Gastroesophageal sphincter (tissue), 4 donors: ENCODE data around the gene MYL12B. TPM values are rescaled to one million over a fixed set of nuclear protein-coding genes. Genes with fewer than 3 reads are reported as not detected.

ENCODE experiments used
- ATAC-seq: fragments of 150-250 bp; one replicate; pipeline ENCODE4 v1.9.1; 2016; ENCODE audit warnings: mild to moderate bottlenecking, moderate library complexity
- H3K27ac ChIP-seq, 4 donors: fragments of 200-600 bp; sonication (generic) in 3 of 4; 1 replicate in 3 of 4; 2 replicates in 1 of 4; pipeline ENCODE4 v1.5.1; 2016 to 2019
- H3K27me3 ChIP-seq: fragments of 200-600 bp; sonication (generic); one replicate; pipeline ENCODE4 v1.5.1; 2019
- H3K36me3 ChIP-seq, 2 donors: fragments of 200-600 bp; sonication (generic); one replicate each; pipeline ENCODE4 v1.5.1; 2019; ENCODE audit warnings: control low read depth in 1 of 2
- H3K4me1 ChIP-seq, 3 donors: fragments of 200-600 bp; sonication (generic); 1 replicate in 2 of 3; 2 replicates in 1 of 3; pipeline ENCODE4 v1.5.1; 2016 to 2019; ENCODE audit warnings: control low read depth in 2 of 3
- H3K4me3 ChIP-seq, 2 donors: fragments of 200-600 bp; sonication (generic); one replicate each; pipeline ENCODE4 v1.5.1; 2019; ENCODE audit warnings: mild to moderate bottlenecking in 1 of 2, moderate library complexity in 1 of 2
- H3K9me3 ChIP-seq, 3 donors: fragments of 200-600 bp; sonication (generic); one replicate each; pipeline ENCODE4 v1.5.1; 2017 to 2019; ENCODE audit warnings: control low read depth in 2 of 3
- CTCF ChIP-seq, 4 experiments: fragments of 200-600 bp in 2 of 4; fragments of 450-650 bp in 2 of 4; sonication (generic) in 1 of 4; IDR thresholded peaks; one replicate each; pipeline ENCODE4 v1.5.1; 2017 to 2019; ENCODE audit warnings: antibody characterized with exemption in 4 of 4, mild to moderate bottlenecking in 2 of 4, moderate library complexity in 2 of 4
- EP300 ChIP-seq: sonication (generic); formaldehyde crosslinking; IDR thresholded peaks from one replicate; pipeline ENCODE4 v1.6.1; 2017; ENCODE audit warnings: antibody characterized with exemption, mild to moderate bottlenecking
- POLR2A ChIP-seq, 2 donors: fragments of 450-650 bp; IDR thresholded peaks; one replicate each; pipeline ENCODE4 v1.6.1; 2017; ENCODE audit warnings: antibody characterized with exemption in 2 of 2, mild to moderate bottlenecking in 2 of 2, moderate library complexity in 1 of 2
- POLR2AphosphoS5 ChIP-seq: sonication (generic); formaldehyde crosslinking; IDR thresholded peaks from one replicate; pipeline ENCODE4 v1.6.1; 2017; ENCODE audit warnings: antibody characterized with exemption
- WGBS, 2 donors: methylation state at CpG; one replicate each; pipeline ENCODE4 v1.1.5; 2018; ENCODE audit warnings: low coverage in 1 of 2; 5-methylcytosine and 5-hydroxymethylcytosine counted together
- total RNA-seq, 4 donors: library from RNA; depleted of rRNA; stranded (reverse); fragments of >200 nt; gene quantifications; one replicate each; pipeline ENCODE4 v1.1.0, GENCODE V29; 2016

MYL12B gene
- total RNA-seq, 4 donors from 2014 or later: 148 to 354 (median 233) TPM

GRCh38 chr18:3283253-3283863 is 21.4 kb downstream of the MYL12B start:
- TF ChIP-seq POLR2A (IDR thresholded peaks at IDR 0.05): no peak
- peaks cover 0 to 17% (median 3%) of the 10 kb centered on the region in 3 donors for H3K4me1 ChIP-seq
- peak overlapping the region in 1 of 2 donors; percentile 1 for H3K4me3 ChIP-seq
- H3K36me3 ChIP-seq: peaks cover 0 to 8% of the 10 kb centered on the region in 2 donors
- 58 to 90% methylated on average over 8 to 10 of the region's 10 CpGs for whole genome bisulfite sequencing, 2 donors
- peak overlapping the region in 3 of 4 donors; percentile 9 to 41 (median 21) for H3K27ac ChIP-seq
- H3K27me3 ChIP-seq: no peaks in the 10 kb centered on the region
- no peak for ATAC-seq
- no peaks in the 10 kb centered on the region for H3K9me3 ChIP-seq

- H3K9me3 ChIP-seq: no peaks in the 10 kb centered on the region
- H3K36me3 ChIP-seq: peaks cover 0 to 3% of the 10 kb centered on the region in 2 donors
- no peak overlapping the region for H3K4me3 ChIP-seq
- WGBS, 2 donors: 50% methylated on average over 4 of the region's 7 CpGs; no CpG with 5 or more reads in 1 of the 2 donors
- no peaks in the 10 kb centered on the region for H3K27me3 ChIP-seq
- peaks cover 0 to 17% (median 3%) of the 10 kb centered on the region in 3 donors for H3K4me1 ChIP-seq
- ATAC-seq: no peak
- H3K27ac ChIP-seq: peak overlapping the region in 3 of 4 donors; percentile 9 to 41 (median 21)
- TF ChIP-seq POLR2A (IDR thresholded peaks at IDR 0.05): no peak
- no peak for TF ChIP-seq POLR2AphosphoS5
- no peak for TF ChIP-seq EP300
- TF ChIP-seq CTCF (IDR thresholded peaks at IDR 0.05): no peak
Observed at GRCh38 chr18:3283908-3284307, 22.0 kb downstream of the MYL12B start.

- H3K27me3 ChIP-seq: no peaks in the 10 kb centered on the region
- no peaks in the 10 kb centered on the region for H3K9me3 ChIP-seq
- no peak for ATAC-seq
- TF ChIP-seq EP300 (no peak), POLR2AphosphoS5 (no peak), CTCF (IDR thresholded peaks at IDR 0.05) (no peak), POLR2A (IDR thresholded peaks at IDR 0.05) (no peak)
- no peak overlapping the region for H3K27ac ChIP-seq
- 95 to 98% methylated on average over 4 to 7 of the region's 9 CpGs for WGBS, 2 donors
- H3K4me1 ChIP-seq: peaks cover 0 to 13% (median 3%) of the 10 kb centered on the region in 3 donors
- H3K36me3 ChIP-seq: no peaks in the 10 kb centered on the region
- H3K4me3 ChIP-seq: no peak overlapping the region
Observed at GRCh38 chr18:3284501-3284900, 22.6 kb downstream of the MYL12B start.

GRCh38 chr18:3286159-3286558 is 24.2 kb downstream of the MYL12B start:
- Histone ChIP-seq H3K4me1 (peaks cover 0 to 8% (median 3%) of the 10 kb centered on the region in 3 donors), H3K4me3 (no peak overlapping the region), H3K27me3 (no peaks in the 10 kb centered on the region), H3K9me3 (no peaks in the 10 kb centered on the region), H3K27ac (no peak overlapping the region), H3K36me3 (no peaks in the 10 kb centered on the region)
- ATAC-seq: no peak
- TF ChIP-seq POLR2A (IDR thresholded peaks at IDR 0.05): no peak
- TF ChIP-seq CTCF (IDR thresholded peaks at IDR 0.05): no peak
- no peak for TF ChIP-seq POLR2AphosphoS5
- no peak for TF ChIP-seq EP300
- WGBS, 2 donors: 81 to 90% methylated on average over 3 to 7 of the region's 7 CpGs

GRCh38 chr18:3293196-3293951 is 31.4 kb downstream of the MYL12B start:
- Histone ChIP-seq H3K27ac (no peak overlapping the region), H3K27me3 (no peaks in the 10 kb centered on the region), H3K4me1 (peaks cover 0 to 14% (median 0%) of the 10 kb centered on the region in 3 donors), H3K4me3 (no peak overlapping the region), H3K9me3 (peaks cover 0 to 2% (median 0%) of the 10 kb centered on the region in 3 donors), H3K36me3 (no peaks in the 10 kb centered on the region)
- TF ChIP-seq EP300 (no peak), POLR2A (IDR thresholded peaks at IDR 0.05) (no peak), POLR2AphosphoS5 (no peak), CTCF (IDR thresholded peaks at IDR 0.05) (no peak)
- WGBS, 2 donors: 65 to 82% methylated on average over 1 to 2 of the region's 2 CpGs
- no peak for ATAC-seq
